AG04450 (cell line): Measurements from ENCODE around the gene PIGQ. TPM values are rescaled to one million over a fixed set of nuclear protein-coding genes. Genes with fewer than 3 reads are reported as not detected.

Experiments used
- CTCF ChIA-PET: fragments of 300-600, 350-600 bp; formaldehyde crosslinking; extraction: SDS; loops from one replicate; lab custom pipeline; 2022; ENCODE audit warnings: antibody characterized with exemption, inconsistent platforms; lab: Charles Lee
- POLR2A ChIA-PET: fragments of 350-600 bp; formaldehyde crosslinking; extraction: SDS; loops from one replicate; lab custom pipeline; 2021; ENCODE audit warnings: antibody characterized with exemption, inconsistent platforms; lab: Yijun Ruan, JAX
- DNase-seq: peaks from one replicate; pipeline ENCODE4 v3.0.0-alpha.2; 2011; ENCODE audit warnings: low read depth, low spot score
- H3K27ac ChIP-seq: one replicate; pipeline ENCODE4 v1.5.1; 2012; ENCODE audit warnings: low read depth, low read length, control low read depth
- H3K27me3 ChIP-seq: one replicate; pipeline ENCODE4 v1.6.0; 2012; ENCODE audit warnings: low read length; ENCODE audit not compliant: control insufficient read depth, insufficient read depth
- H3K4me3 ChIP-seq: 2 replicates; pipeline ENCODE4 v1.5.1; 2011; ENCODE audit warnings: mild to moderate bottlenecking, low read depth, low read length, control low read depth
- H3K9me3 ChIP-seq: 2 replicates; pipeline ENCODE4 v1.5.1; 2012; ENCODE audit warnings: low read length; ENCODE audit not compliant: control insufficient read depth, insufficient read depth
- CTCF ChIP-seq: IDR thresholded peaks from 2 replicates; pipeline ENCODE4 v1.5.1; 2011; ENCODE audit warnings: low read depth, low read length, control low read depth, inconsistent platforms
- polyA plus RNA-seq: library from polyadenylated mRNA; depleted of rRNA; stranded (reverse); fragments of >200 nt; gene quantifications from 2 replicates; pipeline ENCODE4 v1.2.3, GENCODE V29; 2011

PIGQ gene
- polyA plus RNA-seq, 1 experiment = 12.1 TPM

GRCh38 chr16:591892-592517 is 22.2 kb downstream of the PIGQ start:
- ChIA-PET CTCF (no interaction called here), POLR2A (interaction anchor here (0.7 kb wide), 1 partner anchor 10 kb away, joined by 4 read pairs; no protein-coding TSS in a partner anchor)
- no peak for DNase-seq
- no peak overlapping the region for H3K4me3 ChIP-seq
- no peaks in the 10 kb centered on the region; the same call in 1 of the 2 replicates for H3K9me3 ChIP-seq
- no peak overlapping the region for H3K27ac ChIP-seq
- TF ChIP-seq CTCF = no peak
- H3K27me3 ChIP-seq = no peaks in the 10 kb centered on the region

- no peak for TF ChIP-seq CTCF
- H3K27me3 ChIP-seq = no peaks in the 10 kb centered on the region
- POLR2A ChIA-PET = no interaction called here
Observed at GRCh38 chr16:592518-593306, 22.9 kb downstream of the PIGQ start.

DNA sequence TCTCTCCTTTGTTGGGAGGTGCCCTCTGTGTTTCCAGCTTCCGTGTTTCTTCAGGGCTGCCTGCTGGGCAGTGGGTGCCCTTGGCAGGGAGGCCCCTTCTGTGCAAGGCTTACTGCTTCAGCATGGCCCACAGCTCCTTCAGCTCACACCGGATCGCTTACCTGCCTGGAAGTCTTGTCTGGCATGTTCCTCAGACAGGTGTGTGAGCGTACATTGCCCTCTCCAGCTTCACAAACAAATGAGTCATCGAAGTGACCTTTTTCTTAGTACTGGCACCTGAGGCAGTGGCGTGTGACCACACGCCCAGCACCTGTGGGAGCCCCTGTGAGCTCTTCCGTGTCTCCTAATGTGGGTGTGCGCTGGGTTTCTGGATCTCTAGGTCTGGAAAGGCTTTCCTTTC is 23.6 kb downstream of the PIGQ start:
- CTCF ChIA-PET = no interaction called here
- no peak for DNase-seq
- Histone ChIP-seq H3K4me3 (no peak overlapping the region), H3K9me3 (no peaks in the 10 kb centered on the region; the same call in 1 of the 2 replicates), H3K27ac (no peak overlapping the region), H3K27me3 (no peaks in the 10 kb centered on the region)
- POLR2A ChIA-PET = no interaction called here
- TF ChIP-seq CTCF = no peak

More at GRCh38 chr16:592518-593306, 22.9 kb downstream of the PIGQ start:
- CTCF ChIA-PET = no interaction called here
- H3K4me3 ChIP-seq = no peak overlapping the region
- no peak for DNase-seq
- no peak overlapping the region for H3K27ac ChIP-seq
- no peaks in the 10 kb centered on the region; the same call in 1 of the 2 replicates for H3K9me3 ChIP-seq

DNA sequence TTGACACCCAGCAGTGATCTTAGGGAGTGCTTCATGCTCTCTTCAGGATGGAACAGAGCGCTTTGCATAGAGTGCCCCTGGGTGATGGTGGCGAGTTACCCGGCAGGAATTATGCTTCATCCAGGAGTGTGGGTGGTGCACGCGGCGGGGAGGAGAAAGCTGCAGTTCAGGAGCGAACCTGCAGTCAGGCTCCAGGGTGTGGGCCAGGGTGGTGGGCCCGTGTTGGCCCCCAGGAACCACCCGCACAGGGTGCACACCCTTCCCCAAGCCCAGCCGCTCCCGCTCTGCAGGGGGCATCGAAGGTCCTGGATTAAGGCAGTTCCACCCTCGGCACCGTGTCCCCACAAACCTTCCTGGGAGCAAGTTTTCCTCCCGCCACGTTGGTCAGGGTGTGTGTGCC is 24.0 kb downstream of the PIGQ start:
- no peak for DNase-seq
- no peak for TF ChIP-seq CTCF
- Histone ChIP-seq H3K27me3 (no peaks in the 10 kb centered on the region), H3K9me3 (peaks cover 1% of the 10 kb centered on the region; the same call in 1 of the 2 replicates), H3K27ac (no peak overlapping the region), H3K4me3 (no peak overlapping the region)
- CTCF ChIA-PET = no interaction called here
- POLR2A ChIA-PET = no interaction called here

GRCh38 chr16:595094-595528 is 25.3 kb downstream of the PIGQ start:
- DNase-seq = no peak
- CTCF ChIA-PET = no interaction called here
- POLR2A ChIA-PET = no interaction called here
- H3K9me3 ChIP-seq = peaks cover 8% of the 10 kb centered on the region
- no peak for TF ChIP-seq CTCF
- H3K27me3 ChIP-seq = no peaks in the 10 kb centered on the region
- no peak overlapping the region for H3K27ac ChIP-seq
- no peak overlapping the region for H3K4me3 ChIP-seq
